GM06990 (cell line): ENCODE results near the gene ST3GAL2.

ENCODE experiments used
- DNase-seq: peaks from one replicate; pipeline ENCODE4 v3.0.0-alpha.2; 2011; ENCODE audit not compliant: insufficient read length; ENCODE audit errors: extremely low read depth
- H3K27me3 ChIP-seq: replicated peaks from 2 replicates; pipeline ENCODE4 v1.6.0; 2011; ENCODE audit warnings: low read length; ENCODE audit not compliant: control insufficient read depth, insufficient read depth
- H3K36me3 ChIP-seq: 2 replicates; pipeline ENCODE4 v1.5.1; 2011; ENCODE audit warnings: low read length; ENCODE audit not compliant: control insufficient read depth, insufficient read depth
- H3K4me3 ChIP-seq: replicated peaks from 2 replicates; pipeline ENCODE4 v1.5.1; 2011; ENCODE audit warnings: low read depth, mild to moderate bottlenecking, control low read depth, low read length
- CTCF ChIP-seq: IDR thresholded peaks from 2 replicates; pipeline ENCODE4 v1.5.1; 2011; ENCODE audit warnings: low read length, control low read depth, mild to moderate bottlenecking, inconsistent platforms; ENCODE audit not compliant: insufficient read depth, poor library complexity, severe bottlenecking

ST3GAL2 gene

GRCh38 chr16:70380919-70381603 lies 57.8 kb downstream of the ST3GAL2 start:
- peak; percentile 50 for TF ChIP-seq CTCF
- peak; percentile 97 for DNase-seq
- Histone ChIP-seq H3K27me3 (no peaks in the 10 kb centered on the region), H3K4me3 (peak overlapping the region; percentile 91), H3K36me3 (peaks cover 8% of the 10 kb centered on the region)

- TF ChIP-seq CTCF: no peak
- Histone ChIP-seq H3K4me3 (peak overlapping the region; percentile 91), H3K36me3 (peaks cover 8% of the 10 kb centered on the region), H3K27me3 (no peaks in the 10 kb centered on the region)
- peak; percentile 74 for DNase-seq
Observed at GRCh38 chr16:70380248-70380918, 58.5 kb downstream of the ST3GAL2 start.

DNA sequence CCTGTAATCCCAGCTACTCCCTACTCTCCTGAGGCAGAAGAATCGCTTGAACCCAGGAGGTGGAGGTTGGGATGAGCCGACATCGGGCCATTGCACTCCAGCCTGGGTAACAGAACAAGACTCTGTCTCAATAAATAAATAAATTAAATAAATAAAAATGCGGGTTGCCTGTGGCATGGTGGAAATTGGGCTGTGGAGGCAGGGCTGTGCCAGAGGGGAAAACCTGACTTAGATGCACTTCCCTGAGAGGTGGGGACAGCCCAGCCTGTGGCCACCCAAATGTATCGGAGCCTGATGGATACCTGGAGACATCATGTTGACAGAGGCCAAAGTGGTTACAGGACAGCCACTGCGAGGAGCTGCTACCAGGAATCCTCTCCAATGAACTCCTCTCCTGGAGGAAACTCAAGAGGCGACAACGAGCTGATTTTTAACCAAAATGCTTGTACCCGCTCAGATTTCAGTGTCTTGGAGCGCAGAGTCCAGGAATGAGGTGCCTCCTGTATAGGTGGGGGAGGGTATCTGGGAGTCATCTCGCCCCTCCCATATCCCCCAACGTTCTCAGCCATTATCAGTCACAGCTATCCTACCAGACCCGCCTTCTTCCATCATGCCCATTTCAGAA lies 59.9 kb downstream of the ST3GAL2 start:
- no peak for DNase-seq
- Histone ChIP-seq H3K4me3 (no peak overlapping the region), H3K36me3 (peaks cover 8% of the 10 kb centered on the region), H3K27me3 (no peaks in the 10 kb centered on the region)
- TF ChIP-seq CTCF: no peak

DNA sequence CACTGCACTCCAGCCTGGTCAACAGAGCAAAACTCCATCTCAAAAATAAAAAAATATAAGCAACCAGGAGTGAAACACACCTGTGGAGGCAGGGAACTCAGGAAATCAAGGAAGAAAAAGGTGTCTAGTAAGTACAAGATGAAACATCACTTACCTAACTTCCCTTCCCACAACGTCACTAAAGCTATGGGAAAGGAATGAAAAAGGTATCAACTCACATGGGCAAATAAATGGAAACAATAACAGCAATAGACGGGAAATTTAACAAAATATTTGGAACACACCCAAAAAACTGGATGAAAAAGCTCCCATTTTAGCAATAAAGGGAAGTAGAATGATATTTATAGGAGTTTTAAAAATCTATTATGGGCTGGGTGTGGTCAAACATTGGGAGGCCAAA lies 61.1 kb downstream of the ST3GAL2 start:
- Histone ChIP-seq H3K27me3 (no peaks in the 10 kb centered on the region), H3K4me3 (no peak overlapping the region), H3K36me3 (peaks cover 8% of the 10 kb centered on the region)
- TF ChIP-seq CTCF: no peak
- DNase-seq: no peak

DNA sequence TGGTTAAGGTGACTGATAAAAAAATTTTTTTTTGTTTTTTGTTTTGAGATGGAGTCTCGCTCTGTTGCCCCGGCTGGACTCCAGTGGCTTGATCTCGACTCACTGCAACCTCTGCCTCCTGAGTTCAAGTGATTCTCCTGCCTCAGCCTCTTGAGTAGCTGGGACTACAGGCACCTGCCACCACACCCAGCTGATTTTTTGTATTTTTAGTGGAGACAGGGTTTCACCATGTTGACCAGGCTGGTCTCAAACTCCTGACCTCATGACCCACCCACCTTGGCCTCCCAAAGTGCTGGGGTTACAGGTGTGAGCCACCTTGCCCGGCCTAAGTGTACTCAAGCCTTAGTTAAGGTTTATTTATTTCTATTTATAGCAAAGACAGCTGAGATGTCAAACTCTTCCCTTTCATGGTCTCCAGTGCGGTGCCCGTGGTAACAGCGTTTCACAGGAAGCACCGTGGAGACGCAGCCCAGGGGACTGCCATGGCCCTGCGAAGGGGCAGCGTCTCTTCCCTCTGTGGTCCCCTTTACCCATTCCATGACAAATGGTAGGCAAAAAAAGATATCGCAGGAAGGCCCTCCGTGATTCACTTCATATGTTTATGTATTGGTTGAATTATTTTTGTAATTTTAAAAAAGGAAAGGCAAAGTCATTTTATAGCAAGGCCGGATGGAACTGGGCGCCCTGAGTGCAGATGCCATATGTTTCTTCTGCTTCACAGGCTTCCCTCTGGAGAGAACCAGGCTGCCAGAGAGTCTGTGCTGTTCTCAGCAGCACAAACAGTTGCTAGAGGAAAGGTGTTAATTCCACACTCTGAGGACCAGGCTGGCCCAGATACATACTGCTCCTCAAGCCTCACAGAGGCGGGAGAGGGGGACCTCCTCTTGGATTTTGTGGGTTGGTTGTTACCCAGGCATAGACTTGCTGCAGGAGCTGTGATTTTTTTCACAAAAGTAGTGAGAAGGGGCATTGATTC lies 63.0 kb downstream of the ST3GAL2 start:
- no peak for DNase-seq
- no peak for TF ChIP-seq CTCF
- Histone ChIP-seq H3K27me3 (no peaks in the 10 kb centered on the region), H3K36me3 (peaks cover 12% of the 10 kb centered on the region), H3K4me3 (no peak overlapping the region)
